Measurements from ENCODE around the gene CMPK2. TPM values are rescaled to one million over a fixed set of nuclear protein-coding genes. Genes with fewer than 3 reads are reported as not detected.

CMPK2 gene
- total and polyA plus RNA-seq, 9 of the 15 experiments (the other 6 are each of a cell fraction or from before 2014, with no cell fraction given), result 2.6 to 10.5 (median 5.0) TPM

DNA sequence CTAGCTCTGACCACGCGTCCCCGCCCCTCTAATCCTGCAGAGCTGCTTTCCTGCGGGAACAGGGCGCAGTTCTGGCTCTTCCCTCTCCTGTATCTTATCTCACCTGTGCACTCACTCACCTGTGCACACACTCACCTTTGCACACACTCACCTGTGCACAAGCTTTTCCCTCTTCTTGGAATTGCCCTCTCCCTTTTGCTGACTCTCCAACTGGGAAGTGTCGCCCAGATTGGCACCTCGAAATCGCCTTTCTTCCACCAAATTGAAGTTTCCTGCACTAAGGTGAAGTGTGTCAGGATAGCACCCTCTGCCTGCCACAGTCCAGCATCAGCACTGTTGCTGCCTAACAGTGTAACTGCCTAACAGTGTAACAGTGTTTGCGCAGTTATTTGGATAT, 566 bp upstream of the CMPK2 start (continued):
- TF ChIP-seq, protein P1, sequence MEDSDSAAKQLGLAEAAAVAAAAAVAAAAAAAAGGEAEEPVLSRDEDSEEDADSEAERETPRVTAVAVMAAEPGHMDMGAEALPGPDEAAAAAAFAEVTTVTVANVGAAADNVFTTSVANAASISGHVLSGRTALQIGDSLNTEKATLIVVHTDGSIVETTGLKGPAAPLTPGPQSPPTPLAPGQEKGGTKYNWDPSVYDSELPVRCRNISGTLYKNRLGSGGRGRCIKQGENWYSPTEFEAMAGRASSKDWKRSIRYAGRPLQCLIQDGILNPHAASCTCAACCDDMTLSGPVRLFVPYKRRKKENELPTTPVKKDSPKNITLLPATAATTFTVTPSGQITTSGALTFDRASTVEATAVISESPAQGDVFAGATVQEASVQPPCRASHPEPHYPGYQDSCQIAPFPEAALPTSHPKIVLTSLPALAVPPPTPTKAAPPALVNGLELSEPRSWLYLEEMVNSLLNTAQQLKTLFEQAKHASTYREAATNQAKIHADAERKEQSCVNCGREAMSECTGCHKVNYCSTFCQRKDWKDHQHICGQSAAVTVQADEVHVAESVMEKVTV (CRISPR knock-in tag; IDR thresholded peaks at IDR 0.05), result peak; percentile 50; the same call in 1 of the 2 replicates
- TF ChIP-seq ATF4 (CRISPR knock-in tag; IDR thresholded peaks at IDR 0.05), result no peak
- TF ChIP-seq OTX1 (CRISPR knock-in tag; IDR thresholded peaks at IDR 0.05), result 0 out of 2 replicates have a peak, but pooled peaks have one; percentile 44
- TF ChIP-seq ZBTB2 (IDR thresholded peaks at IDR 0.05), result peak; percentile 67
- TF ChIP-seq CXXC5 (CRISPR knock-in tag; IDR thresholded peaks at IDR 0.05), result no peak
- TF ChIP-seq REST (IDR thresholded peaks at IDR 0.05; ENCODE audit: borderline replicate concordance), result peak; percentile 60; the same call in 1 of the 2 replicates
- no peak for TF ChIP-seq REST (CRISPR knock-in tag; IDR thresholded peaks at IDR 0.05; ENCODE audit: low read depth)
- TF ChIP-seq, protein P2, sequence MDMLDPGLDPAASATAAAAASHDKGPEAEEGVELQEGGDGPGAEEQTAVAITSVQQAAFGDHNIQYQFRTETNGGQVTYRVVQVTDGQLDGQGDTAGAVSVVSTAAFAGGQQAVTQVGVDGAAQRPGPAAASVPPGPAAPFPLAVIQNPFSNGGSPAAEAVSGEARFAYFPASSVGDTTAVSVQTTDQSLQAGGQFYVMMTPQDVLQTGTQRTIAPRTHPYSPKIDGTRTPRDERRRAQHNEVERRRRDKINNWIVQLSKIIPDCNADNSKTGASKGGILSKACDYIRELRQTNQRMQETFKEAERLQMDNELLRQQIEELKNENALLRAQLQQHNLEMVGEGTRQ (CRISPR knock-in tag; IDR thresholded peaks at IDR 0.05), result no peak
- no peak for TF ChIP-seq SRSF1 (IDR thresholded peaks at IDR 0.05; ENCODE audit: low read depth, low read length)
- peak; percentile 2 for TF ChIP-seq SAP30 (IDR thresholded peaks at IDR 0.05; ENCODE audit: borderline replicate concordance, insufficient read depth, low read depth, low read length, poor library complexity, severe bottlenecking)
- no peak for TF ChIP-seq BDP1 (IDR thresholded peaks at IDR 0.05; ENCODE audit: insufficient read depth, insufficient read length)
- no peak for TF ChIP-seq ZNF507 (tag; conservative IDR thresholded peaks at IDR 0.05)
- TF ChIP-seq SAFB2 (IDR thresholded peaks at IDR 0.05; ENCODE audit: borderline replicate concordance, low read depth, low read length, severe bottlenecking), result no peak

Data from K562 (cell line).